OCI-LY1 (cell line): ENCODE results near the gene CCDC142.

Experiments used
- EZH2 ChIP-seq: fragments of 200-600 bp; sonication (generic), shearing (Covaris generic); IDR thresholded peaks from 2 replicates; pipeline ENCODE4 v1.8.0; 2017; ENCODE audit warnings: borderline replicate concordance, mixed run types, mild to moderate bottlenecking, antibody characterized with exemption, low read length, moderate library complexity, mixed read lengths
- TF ChIP-seq, protein P1 (sequence below): fragments of 200-600 bp; sonication (generic), shearing (Covaris generic); IDR thresholded peaks from 2 replicates; pipeline ENCODE4 v1.5.1; 2017; ENCODE audit warnings: mild to moderate bottlenecking, antibody characterized with exemption, low read length, moderate library complexity, mixed read lengths

DNA sequence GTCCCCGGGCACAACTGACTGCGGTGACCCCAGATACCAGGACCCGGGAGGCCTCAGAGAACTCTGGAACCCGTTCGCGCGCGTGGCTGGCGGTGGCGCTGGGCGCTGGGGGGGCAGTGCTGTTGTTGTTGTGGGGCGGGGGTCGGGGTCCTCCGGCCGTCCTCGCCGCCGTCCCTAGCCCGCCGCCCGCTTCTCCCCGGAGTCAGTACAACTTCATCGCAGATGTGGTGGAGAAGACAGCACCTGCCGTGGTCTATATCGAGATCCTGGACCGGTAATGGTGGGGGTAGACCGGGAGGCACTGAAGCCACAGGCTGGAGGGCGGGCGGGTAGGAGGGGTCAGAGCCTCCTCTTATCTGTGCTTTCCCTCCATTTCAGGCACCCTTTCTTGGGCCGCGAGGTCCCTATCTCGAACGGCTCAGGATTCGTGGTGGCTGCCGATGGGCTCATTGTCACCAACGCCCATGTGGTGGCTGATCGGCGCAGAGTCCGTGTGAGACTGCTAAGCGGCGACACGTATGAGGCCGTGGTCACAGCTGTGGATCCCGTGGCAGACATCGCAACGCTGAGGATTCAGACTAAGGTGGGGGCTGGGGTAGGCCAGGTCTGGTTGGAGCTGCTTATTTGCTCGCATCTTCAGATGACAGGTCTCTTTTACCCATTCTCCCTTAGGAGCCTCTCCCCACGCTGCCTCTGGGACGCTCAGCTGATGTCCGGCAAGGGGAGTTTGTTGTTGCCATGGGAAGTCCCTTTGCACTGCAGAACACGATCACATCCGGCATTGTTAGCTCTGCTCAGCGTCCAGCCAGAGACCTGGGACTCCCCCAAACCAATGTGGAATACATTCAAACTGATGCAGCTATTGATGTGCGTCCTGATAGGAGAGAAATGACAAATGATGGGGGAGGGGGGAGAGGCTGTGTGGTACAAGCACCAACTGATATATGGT, 47.7 kb upstream of the CCDC142 start:
- TF ChIP-seq, protein P1, sequence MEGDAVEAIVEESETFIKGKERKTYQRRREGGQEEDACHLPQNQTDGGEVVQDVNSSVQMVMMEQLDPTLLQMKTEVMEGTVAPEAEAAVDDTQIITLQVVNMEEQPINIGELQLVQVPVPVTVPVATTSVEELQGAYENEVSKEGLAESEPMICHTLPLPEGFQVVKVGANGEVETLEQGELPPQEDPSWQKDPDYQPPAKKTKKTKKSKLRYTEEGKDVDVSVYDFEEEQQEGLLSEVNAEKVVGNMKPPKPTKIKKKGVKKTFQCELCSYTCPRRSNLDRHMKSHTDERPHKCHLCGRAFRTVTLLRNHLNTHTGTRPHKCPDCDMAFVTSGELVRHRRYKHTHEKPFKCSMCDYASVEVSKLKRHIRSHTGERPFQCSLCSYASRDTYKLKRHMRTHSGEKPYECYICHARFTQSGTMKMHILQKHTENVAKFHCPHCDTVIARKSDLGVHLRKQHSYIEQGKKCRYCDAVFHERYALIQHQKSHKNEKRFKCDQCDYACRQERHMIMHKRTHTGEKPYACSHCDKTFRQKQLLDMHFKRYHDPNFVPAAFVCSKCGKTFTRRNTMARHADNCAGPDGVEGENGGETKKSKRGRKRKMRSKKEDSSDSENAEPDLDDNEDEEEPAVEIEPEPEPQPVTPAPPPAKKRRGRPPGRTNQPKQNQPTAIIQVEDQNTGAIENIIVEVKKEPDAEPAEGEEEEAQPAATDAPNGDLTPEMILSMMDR: no peak
- TF ChIP-seq EZH2: no peak
